AG04450 (cell line): ENCODE results near the gene FMNL2. TPM values are rescaled to one million over a fixed set of nuclear protein-coding genes. Genes with fewer than 3 reads are reported as not detected.

Experiments used
- CTCF ChIA-PET: fragments of 300-600, 350-600 bp; formaldehyde crosslinking; extraction: SDS; loops from one replicate; lab custom pipeline; 2022; ENCODE audit warnings: antibody characterized with exemption, inconsistent platforms; lab: Charles Lee
- POLR2A ChIA-PET: fragments of 350-600 bp; formaldehyde crosslinking; extraction: SDS; loops from one replicate; lab custom pipeline; 2021; ENCODE audit warnings: antibody characterized with exemption, inconsistent platforms; lab: Yijun Ruan, JAX
- DNase-seq: peaks from one replicate; pipeline ENCODE4 v3.0.0-alpha.2; 2011; ENCODE audit warnings: low read depth, low spot score
- H3K27ac ChIP-seq: one replicate; pipeline ENCODE4 v1.5.1; 2012; ENCODE audit warnings: low read depth, low read length, control low read depth
- H3K27me3 ChIP-seq: one replicate; pipeline ENCODE4 v1.6.0; 2012; ENCODE audit warnings: low read length; ENCODE audit not compliant: control insufficient read depth, insufficient read depth
- H3K4me3 ChIP-seq: 2 replicates; pipeline ENCODE4 v1.5.1; 2011; ENCODE audit warnings: mild to moderate bottlenecking, low read depth, low read length, control low read depth
- H3K9me3 ChIP-seq: 2 replicates; pipeline ENCODE4 v1.5.1; 2012; ENCODE audit warnings: low read length; ENCODE audit not compliant: control insufficient read depth, insufficient read depth
- CTCF ChIP-seq: IDR thresholded peaks from 2 replicates; pipeline ENCODE4 v1.5.1; 2011; ENCODE audit warnings: low read depth, low read length, control low read depth, inconsistent platforms
- polyA plus RNA-seq: library from polyadenylated mRNA; depleted of rRNA; stranded (reverse); fragments of >200 nt; gene quantifications from 2 replicates; pipeline ENCODE4 v1.2.3, GENCODE V29; 2011

FMNL2 gene
- polyA plus RNA-seq, 1 experiment = 22.0 TPM

- ChIA-PET POLR2A (no interaction called here), CTCF (interaction anchor here (0.9 kb wide), 1 partner anchor 9 kb away, joined by 3 read pairs; no protein-coding TSS in a partner anchor)
- H3K4me3 ChIP-seq = no peak overlapping the region
- no peak for DNase-seq
- TF ChIP-seq CTCF = no peak
- H3K9me3 ChIP-seq = no peaks in the 10 kb centered on the region
- no peaks in the 10 kb centered on the region for H3K27me3 ChIP-seq
- H3K27ac ChIP-seq = no peak overlapping the region
Measured at GRCh38 chr2:152376968-152377367, 42.0 kb downstream of the FMNL2 start.

- TF ChIP-seq CTCF = no peak
- H3K27me3 ChIP-seq = no peaks in the 10 kb centered on the region
- no peak for DNase-seq
- no peak overlapping the region for H3K27ac ChIP-seq
- ChIA-PET POLR2A (no interaction called here), CTCF (no interaction called here)
- no peaks in the 10 kb centered on the region for H3K9me3 ChIP-seq
- no peak overlapping the region for H3K4me3 ChIP-seq
Measured at GRCh38 chr2:152379089-152379488, 44.1 kb downstream of the FMNL2 start.

- DNase-seq = no peak
- Histone ChIP-seq H3K9me3 (no peaks in the 10 kb centered on the region), H3K4me3 (no peak overlapping the region), H3K27ac (no peak overlapping the region), H3K27me3 (no peaks in the 10 kb centered on the region)
- ChIA-PET CTCF (interaction anchor here (0.9 kb wide), 1 partner anchor 106 kb away, joined by 3 read pairs; no protein-coding TSS in a partner anchor), POLR2A (no interaction called here)
- no peak for TF ChIP-seq CTCF
Measured at GRCh38 chr2:152380261-152381055, 45.5 kb downstream of the FMNL2 start.

GRCh38 chr2:152383702-152384101, 48.7 kb downstream of the FMNL2 start:
- DNase-seq = peak; percentile 34
- ChIA-PET CTCF (interaction anchor here (2.1 to 2.7 kb wide), 2 partner anchors 207 to 252 kb away, joined by 7 to 9 read pairs; partner anchors contain the start of gene STAM2), POLR2A (no interaction called here)
- Histone ChIP-seq H3K27me3 (no peaks in the 10 kb centered on the region), H3K9me3 (no peaks in the 10 kb centered on the region), H3K4me3 (no peak overlapping the region), H3K27ac (no peak overlapping the region)
- no peak for TF ChIP-seq CTCF

GRCh38 chr2:152384992-152385391, 50.0 kb downstream of the FMNL2 start:
- Histone ChIP-seq H3K27me3 (no peaks in the 10 kb centered on the region), H3K4me3 (no peak overlapping the region), H3K9me3 (peaks cover 6% of the 10 kb centered on the region; the same call in 1 of the 2 replicates), H3K27ac (no peak overlapping the region)
- POLR2A ChIA-PET = no interaction called here
- no peak for DNase-seq
- no peak for TF ChIP-seq CTCF
- CTCF ChIA-PET = interaction anchor here (1.1 to 2.7 kb wide), 2 partner anchors 11 to 251 kb away, joined by 3 to 9 read pairs; no protein-coding TSS in a partner anchor
